Metanephros (tissue), 1 donor: ENCODE data around the gene RPL7L1. TPM values are rescaled to one million over a fixed set of nuclear protein-coding genes. Genes with fewer than 3 reads are reported as not detected.

Source experiments
- total RNA-seq: library from RNA; depleted of rRNA; stranded (reverse); fragments of >200 nt; gene quantifications from one replicate; pipeline ENCODE4 v1.2.3, GENCODE V29; 2014

Gene RPL7L1
- 89.2 TPM for total RNA-seq

GRCh38 chr6:42879372-42880239, at the start of gene RPL7L1:
Gene RPL7L1, plus strand, starts transcription at chr6:42879616. Its CDS starts 295 bp downstream, at chr6:42879911.

DNA sequence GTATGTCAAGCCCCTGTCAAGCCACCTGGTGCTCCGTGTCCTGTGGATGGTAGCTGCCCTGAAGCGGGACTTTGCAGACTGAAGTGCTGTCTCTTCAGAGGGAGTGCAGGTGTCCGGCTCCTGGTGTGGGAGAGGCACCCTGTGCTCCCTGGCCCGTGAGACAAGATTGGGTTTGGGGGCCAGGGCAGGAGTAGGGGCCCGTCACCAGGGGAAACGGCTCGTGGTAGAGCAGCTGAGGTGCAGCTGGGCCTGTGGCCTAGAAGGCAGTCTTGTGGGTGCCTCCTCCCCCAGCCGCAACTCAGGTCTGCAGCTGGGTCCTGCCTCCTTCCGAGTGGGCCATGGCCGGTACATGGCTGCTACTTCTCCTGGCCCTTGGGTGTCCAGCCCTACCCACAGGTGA, 36.3 kb downstream of the RPL7L1 start, which contains the start of gene PTCRA:
Gene PTCRA, plus strand, starts transcription at position 322 of the 400 bp plus-strand sequence. Its CDS starts 17 bp downstream, at position 339.

DNA sequence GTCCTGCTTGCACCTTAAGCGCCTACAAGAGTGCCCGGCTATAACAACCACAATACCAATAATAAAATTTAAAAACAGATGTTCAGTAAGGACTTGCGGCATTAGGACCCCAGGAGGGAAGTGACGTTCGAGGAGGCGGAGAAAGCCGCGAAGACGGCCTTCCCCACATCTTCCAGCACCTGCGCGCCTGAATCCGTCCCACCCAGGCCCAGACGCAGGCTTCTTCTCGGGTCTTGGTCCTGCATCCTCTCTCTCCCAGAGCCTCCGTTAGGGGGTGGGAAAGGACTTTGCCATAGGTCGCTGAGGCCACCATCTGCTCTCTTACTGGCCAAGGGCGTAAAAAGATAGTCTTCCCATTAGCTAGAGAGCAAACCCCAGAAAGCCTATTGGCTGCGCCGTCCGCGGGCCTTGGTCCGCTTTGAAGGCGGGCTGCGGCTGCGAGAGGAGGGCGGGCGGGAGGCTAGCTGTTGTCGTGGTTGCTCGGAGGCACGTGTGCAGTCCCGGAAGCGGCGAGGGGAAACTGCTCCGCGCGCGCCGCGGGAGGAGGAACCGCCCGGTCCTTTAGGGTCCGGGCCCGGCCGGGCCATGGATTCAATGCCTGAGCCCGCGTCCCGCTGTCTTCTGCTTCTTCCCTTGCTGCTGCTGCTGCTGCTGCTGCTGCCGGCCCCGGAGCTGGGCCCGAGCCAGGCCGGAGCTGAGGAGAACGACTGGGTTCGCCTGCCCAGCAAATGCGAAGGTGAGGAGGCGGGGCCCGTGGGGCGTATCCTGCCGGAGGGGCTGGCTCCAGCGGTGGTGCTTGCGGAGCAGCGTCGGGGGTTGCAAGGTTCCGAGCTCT, 49.8 kb downstream of the RPL7L1 start, which contains the start of gene CNPY3:
Gene CNPY3, plus strand, starts transcription at position 495 of the 835 bp plus-strand sequence. Its CDS starts 91 bp downstream, at position 586.

Other genes starting within 250 kb of the RPL7L1 start
- gene PRPH2, start 157.0 kb upstream of the RPL7L1 start, total RNA-seq: 3.9 TPM
- gene TBCC, start 133.5 kb upstream of the RPL7L1 start, total RNA-seq: 34.6 TPM
- gene BICRAL, start 97.6 kb upstream of the RPL7L1 start, total RNA-seq: 13.4 TPM
- 0.82 TPM for gene PTCRA, start 36.4 kb downstream of the RPL7L1 start, total RNA-seq
- gene CNPY3, start 49.9 kb downstream of the RPL7L1 start, total RNA-seq: 41.0 TPM
- 0.76 TPM for gene GNMT, start 81.1 kb downstream of the RPL7L1 start, total RNA-seq
- gene PEX6, start 99.6 kb downstream of the RPL7L1 start, total RNA-seq: 30.1 TPM
- gene PPP2R5D, start 105.0 kb downstream of the RPL7L1 start, total RNA-seq: 37.3 TPM
- gene MEA1, start 134.3 kb downstream of the RPL7L1 start, total RNA-seq: 51.4 TPM
- gene KLHDC3, start 134.6 kb downstream of the RPL7L1 start, total RNA-seq: 119 TPM
- 34.7 TPM for gene RRP36, start 142.0 kb downstream of the RPL7L1 start, total RNA-seq
- 40.5 TPM for gene CUL7, start 174.2 kb downstream of the RPL7L1 start, total RNA-seq
- gene MRPL2, start 179.8 kb downstream of the RPL7L1 start, total RNA-seq: 23.5 TPM
- 43.6 TPM for gene KLC4, start 180.0 kb downstream of the RPL7L1 start, total RNA-seq
- gene PTK7, start 196.7 kb downstream of the RPL7L1 start, total RNA-seq: 252 TPM